ENCODE measurements around the gene IFT81. TPM values are rescaled to one million over a fixed set of nuclear protein-coding genes. Genes with fewer than 3 reads are reported as not detected.

IFT81 gene
- total and polyA plus RNA-seq, 8 donors, result 2.0 to 50.2 (median 6.9) TPM

DNA sequence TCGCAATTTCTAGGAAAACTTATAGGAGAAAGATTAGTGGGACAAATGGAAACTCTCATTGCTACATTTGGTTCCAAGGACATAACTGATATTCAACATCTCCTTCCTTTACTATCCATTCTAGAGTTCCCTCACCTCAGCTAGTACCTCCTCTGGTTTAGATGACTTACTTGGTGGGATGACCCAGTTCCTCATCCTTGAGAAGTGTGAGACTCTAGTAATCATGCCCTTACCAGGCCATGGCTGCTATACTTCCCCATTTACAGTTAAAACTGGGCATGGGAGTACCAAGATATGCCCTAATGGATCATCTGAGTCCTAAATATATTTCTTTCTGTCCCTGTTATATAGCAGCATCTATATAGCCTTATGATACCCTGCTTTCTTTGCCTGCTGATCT, 58.1 kb downstream of the IFT81 start:
- no peak overlapping the region for H3K4me3 ChIP-seq
- no peak for DNase-seq
- H3K27ac ChIP-seq, result no peak overlapping the region
- H3K36me3 ChIP-seq, result peaks cover 0 to 56% (median 15%) of the 10 kb centered on the region in 4 donors
- peaks cover 0 to 17% (median 4%) of the 10 kb centered on the region in 4 donors for H3K9me3 ChIP-seq
- 96 to 100% (median 100%) methylated on average over 1 of the region's 1 CpG for WGBS, 5 donors
- peaks cover 0 to 4% (median 0%) of the 10 kb centered on the region in 4 donors for H3K4me1 ChIP-seq
- TF ChIP-seq EP300 (IDR thresholded peaks at IDR 0.05) (no peak), POLR2AphosphoS5 (IDR thresholded peaks at IDR 0.05) (no peak), POLR2A (IDR thresholded peaks at IDR 0.05) (no peak)
- TF ChIP-seq, protein P1, sequence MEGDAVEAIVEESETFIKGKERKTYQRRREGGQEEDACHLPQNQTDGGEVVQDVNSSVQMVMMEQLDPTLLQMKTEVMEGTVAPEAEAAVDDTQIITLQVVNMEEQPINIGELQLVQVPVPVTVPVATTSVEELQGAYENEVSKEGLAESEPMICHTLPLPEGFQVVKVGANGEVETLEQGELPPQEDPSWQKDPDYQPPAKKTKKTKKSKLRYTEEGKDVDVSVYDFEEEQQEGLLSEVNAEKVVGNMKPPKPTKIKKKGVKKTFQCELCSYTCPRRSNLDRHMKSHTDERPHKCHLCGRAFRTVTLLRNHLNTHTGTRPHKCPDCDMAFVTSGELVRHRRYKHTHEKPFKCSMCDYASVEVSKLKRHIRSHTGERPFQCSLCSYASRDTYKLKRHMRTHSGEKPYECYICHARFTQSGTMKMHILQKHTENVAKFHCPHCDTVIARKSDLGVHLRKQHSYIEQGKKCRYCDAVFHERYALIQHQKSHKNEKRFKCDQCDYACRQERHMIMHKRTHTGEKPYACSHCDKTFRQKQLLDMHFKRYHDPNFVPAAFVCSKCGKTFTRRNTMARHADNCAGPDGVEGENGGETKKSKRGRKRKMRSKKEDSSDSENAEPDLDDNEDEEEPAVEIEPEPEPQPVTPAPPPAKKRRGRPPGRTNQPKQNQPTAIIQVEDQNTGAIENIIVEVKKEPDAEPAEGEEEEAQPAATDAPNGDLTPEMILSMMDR (IDR thresholded peaks at IDR 0.05), result no peak
- intact Hi-C loops (cut with DNase I; ENCODE audit: low total_unique reads), result no loop called here
- no peaks in the 10 kb centered on the region for H3K27me3 ChIP-seq

DNA sequence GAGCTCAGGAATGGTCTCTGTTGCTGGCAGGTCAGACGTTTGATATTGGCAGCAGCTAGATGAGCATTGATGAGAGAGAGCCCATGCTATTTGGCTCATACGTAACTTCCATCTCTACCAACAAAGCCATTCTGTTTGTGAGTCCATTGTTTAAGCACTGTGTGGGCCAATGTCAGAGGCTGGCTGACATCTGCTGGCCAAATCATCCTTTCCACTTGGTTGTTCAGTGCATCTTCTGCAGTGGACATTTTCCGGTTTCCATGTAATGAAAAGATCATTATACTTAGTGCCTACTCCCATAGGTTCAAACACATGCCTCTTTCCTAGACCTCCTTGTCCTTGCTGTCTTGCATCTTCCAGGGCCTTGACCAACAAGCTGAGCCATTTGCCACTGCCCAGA, 59.2 kb downstream of the IFT81 start:
- Histone ChIP-seq H3K4me3 (no peak overlapping the region), H3K9me3 (peaks cover 0 to 17% (median 4%) of the 10 kb centered on the region in 4 donors), H3K27me3 (no peaks in the 10 kb centered on the region), H3K36me3 (peaks cover 0 to 56% (median 15%) of the 10 kb centered on the region in 4 donors), H3K4me1 (peaks cover 0 to 4% (median 0%) of the 10 kb centered on the region in 4 donors), H3K27ac (no peak overlapping the region)
- intact Hi-C loops (cut with DNase I; ENCODE audit: low total_unique reads), result no loop called here
- DNase-seq, result no peak
- TF ChIP-seq, protein P1 (IDR thresholded peaks at IDR 0.05), result no peak
- TF ChIP-seq POLR2A (IDR thresholded peaks at IDR 0.05), result no peak
- TF ChIP-seq EP300 (IDR thresholded peaks at IDR 0.05), result no peak
- no peak for TF ChIP-seq POLR2AphosphoS5 (IDR thresholded peaks at IDR 0.05)
- WGBS, 5 donors, result 77 to 95% (median 95%) methylated on average over 3 of the region's 3 CpGs

DNA sequence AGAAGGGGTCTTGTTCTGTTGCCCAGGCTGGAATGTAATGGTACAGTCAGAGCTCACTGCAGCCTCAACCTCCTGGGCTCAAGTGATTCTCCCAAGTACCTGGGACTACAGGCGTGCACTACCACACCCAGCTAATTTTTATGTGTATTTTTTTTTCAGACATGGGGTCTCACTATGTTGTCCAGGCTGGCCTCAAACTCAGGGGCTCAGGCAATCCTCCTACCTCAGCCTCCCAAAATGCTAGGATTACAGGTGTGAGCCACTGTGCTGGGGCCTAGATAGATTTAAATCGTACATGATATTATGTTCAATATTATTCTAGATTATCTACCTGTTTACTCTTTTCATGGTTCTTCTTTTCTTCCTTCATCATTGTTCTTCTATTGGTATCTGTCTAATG, 61.5 kb downstream of the IFT81 start:
- WGBS, 5 donors, result 95 to 100% (median 96%) methylated on average over 2 of the region's 2 CpGs
- intact Hi-C loops (cut with DNase I; ENCODE audit: low total_unique reads), result no loop called here
- TF ChIP-seq, protein P1 (IDR thresholded peaks at IDR 0.05), result no peak
- no peak for TF ChIP-seq POLR2AphosphoS5 (IDR thresholded peaks at IDR 0.05)
- no peak for TF ChIP-seq EP300 (IDR thresholded peaks at IDR 0.05)
- no peak for TF ChIP-seq POLR2A (IDR thresholded peaks at IDR 0.05)

DNA sequence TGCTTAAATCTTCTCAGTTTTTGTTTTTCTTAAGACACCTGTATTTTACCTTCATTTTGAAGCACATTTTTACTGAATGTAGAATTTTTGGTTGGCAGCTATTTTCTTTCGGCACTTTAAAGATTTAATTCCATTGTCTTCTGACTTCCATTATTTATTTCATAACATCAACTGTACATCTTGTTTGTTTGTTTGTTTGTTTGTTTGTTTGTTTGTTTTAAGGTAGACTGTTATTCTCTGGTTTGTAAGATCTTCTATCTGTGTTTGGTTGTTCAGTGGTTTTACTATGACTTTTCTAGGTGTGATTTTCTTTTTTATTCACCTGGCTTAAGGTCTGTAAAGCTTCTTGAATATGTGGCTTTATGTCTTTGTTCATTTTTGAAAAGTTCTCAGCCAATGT, 61.9 kb downstream of the IFT81 start:
- WGBS, 5 donors, result 99 to 100% (median 100%) methylated on average over 1 of the region's 1 CpG
- H3K4me3 ChIP-seq, result no peak overlapping the region
- no peaks in the 10 kb centered on the region for H3K27me3 ChIP-seq
- H3K36me3 ChIP-seq, result peaks cover 0 to 55% (median 16%) of the 10 kb centered on the region in 4 donors
- TF ChIP-seq, protein P1 (IDR thresholded peaks at IDR 0.05), result no peak
- TF ChIP-seq POLR2A (IDR thresholded peaks at IDR 0.05) (no peak), POLR2AphosphoS5 (IDR thresholded peaks at IDR 0.05) (no peak), EP300 (IDR thresholded peaks at IDR 0.05) (no peak)
- DNase-seq, result no peak
- intact Hi-C loops (cut with DNase I; ENCODE audit: low total_unique reads), result no loop called here
- no peak overlapping the region for H3K27ac ChIP-seq
- peaks cover 0 to 4% (median 0%) of the 10 kb centered on the region in 4 donors for H3K4me1 ChIP-seq
- H3K9me3 ChIP-seq, result peaks cover 0 to 17% (median 4%) of the 10 kb centered on the region in 4 donors

More for the DNA sequence above, 61.5 kb downstream of the IFT81 start:
- H3K9me3 ChIP-seq, result peaks cover 0 to 17% (median 4%) of the 10 kb centered on the region in 4 donors
- H3K4me1 ChIP-seq, result peaks cover 0 to 4% (median 0%) of the 10 kb centered on the region in 4 donors
- no peak overlapping the region for H3K27ac ChIP-seq
- peaks cover 0 to 56% (median 15%) of the 10 kb centered on the region in 4 donors for H3K36me3 ChIP-seq
- H3K4me3 ChIP-seq, result no peak overlapping the region
- DNase-seq, result no peak
- H3K27me3 ChIP-seq, result no peaks in the 10 kb centered on the region

Measured in stomach (tissue), 9 donors.